SK-N-SH (cell line): Measurements from ENCODE around the gene AGXT. TPM values are rescaled to one million over a fixed set of nuclear protein-coding genes. Genes with fewer than 3 reads are reported as not detected.
A peak's percentile ranks its signal among the peaks of the same experiment; 100 is the strongest.

ENCODE experiments used
- CTCF ChIA-PET: fragments of 300-600, 350-600 bp; formaldehyde crosslinking; extraction: SDS; loops from one replicate; lab custom pipeline; 2021; lab: Yijun Ruan, JAX
- POLR2A ChIA-PET: fragments of 350-600 bp; sonication (Branson Sonifier 250); formaldehyde crosslinking; extraction: SDS; loops from one replicate; lab custom pipeline; 2020; ENCODE audit warnings: antibody characterized with exemption, inconsistent platforms; lab: Yijun Ruan, JAX
- DNase-seq: peaks from one replicate; pipeline ENCODE4 v3.0.0; 2012
- H2AFZ ChIP-seq: fragments of 200-600 bp; sonication (generic); 2 replicates; pipeline ENCODE4 v1.8.1; 2016; ENCODE audit warnings: antibody characterized with exemption, mild to moderate bottlenecking, low read depth
- H3F3A ChIP-seq: fragments of 200-600 bp; sonication (generic); replicated peaks from 2 replicates; pipeline ENCODE3; 2016; ENCODE audit warnings: antibody characterized with exemption, mild to moderate bottlenecking; ENCODE audit not compliant: insufficient read depth
- H3K27ac ChIP-seq, 2 experiments: fragments of 200-500 bp in 1 of 2; fragments of 200-600 bp in 1 of 2; sonication (Bioruptor generic) in 1 of 2; sonication (generic), shearing (Covaris generic) in 1 of 2; 2 replicates each; pipeline versions ENCODE4 v1.5.1 to v1.6.1; 2014 to 2016; ENCODE audit warnings: low read depth in 2 of 2, inconsistent platforms in 1 of 2, low read length in 1 of 2, mild to moderate bottlenecking in 1 of 2, mixed read lengths in 1 of 2
- H3K27me3 ChIP-seq: fragments of 200-600 bp; sonication (generic), shearing (Covaris generic); 2 replicates; pipeline ENCODE4 v1.6.1; 2016; ENCODE audit warnings: mixed run types; ENCODE audit not compliant: insufficient read depth
- H3K36me3 ChIP-seq, 2 experiments: fragments of 200-500 bp in 1 of 2; fragments of 200-600 bp in 1 of 2; sonication (Bioruptor generic) in 1 of 2; sonication (generic) in 1 of 2; replicated peaks in 1 of 2; 2 replicates each; pipeline versions ENCODE3 to v1.5.1; 2014 to 2016; ENCODE audit warnings: low read length in 1 of 2, mild to moderate bottlenecking in 1 of 2; ENCODE audit not compliant: insufficient read depth in 2 of 2, control insufficient read depth in 1 of 2
- H3K4me1 ChIP-seq, 2 experiments: fragments of 200-500 bp in 1 of 2; fragments of 200-600 bp in 1 of 2; sonication (Bioruptor generic) in 1 of 2; sonication (generic), shearing (Covaris generic) in 1 of 2; 2 replicates each; pipeline versions ENCODE4 v1.5.1 to v1.6.1; 2014 to 2016; ENCODE audit warnings: low read depth in 1 of 2, low read length in 1 of 2, mixed run types in 1 of 2; ENCODE audit not compliant: insufficient read depth in 2 of 2, control insufficient read depth in 1 of 2
- H3K4me2 ChIP-seq: fragments of 200-600 bp; sonication (generic), shearing (Covaris generic); 2 replicates; pipeline ENCODE4 v1.6.1; 2017; ENCODE audit warnings: mixed run types
- H3K4me3 ChIP-seq, 2 experiments: fragments of 200-500 bp in 1 of 2; fragments of 200-600 bp in 1 of 2; sonication (Bioruptor generic) in 1 of 2; sonication (generic), shearing (Covaris generic) in 1 of 2; 2 replicates each; pipeline versions ENCODE4 v1.5.1 to v1.8.1; 2014 to 2016; ENCODE audit warnings: low read depth in 2 of 2, inconsistent platforms in 1 of 2, low read length in 1 of 2, mild to moderate bottlenecking in 1 of 2, mixed read lengths in 1 of 2, moderate library complexity in 1 of 2
- H3K79me2 ChIP-seq: fragments of 200-600 bp; sonication (generic); 2 replicates; pipeline ENCODE4 v1.8.1; 2017; ENCODE audit warnings: mild to moderate bottlenecking; ENCODE audit not compliant: insufficient read depth
- H3K9ac ChIP-seq: fragments of 200-600 bp; sonication (generic); 2 replicates; pipeline ENCODE4 v1.6.1; 2017; ENCODE audit warnings: mixed run types
- H3K9me2 ChIP-seq: fragments of 200-600 bp; sonication (generic); 2 replicates; pipeline ENCODE4 v1.6.1; 2017; ENCODE audit warnings: mixed run types
- H3K9me3 ChIP-seq: fragments of 200-600 bp; sonication (generic); 2 replicates; pipeline ENCODE4 v1.6.1; 2017; ENCODE audit warnings: mixed run types, mild to moderate bottlenecking, moderate library complexity
- H4K20me1 ChIP-seq: fragments of 200-600 bp; sonication (generic); 2 replicates; pipeline ENCODE4 v1.6.1; 2017; ENCODE audit warnings: mild to moderate bottlenecking, mixed run types; ENCODE audit not compliant: insufficient read depth
- CHD2 ChIP-seq: fragments of 150-350 bp; IDR thresholded peaks from 2 replicates; pipeline ENCODE4 v1.6.1; 2018; ENCODE audit warnings: low read length; ENCODE audit not compliant: partially characterized antibody
- FOXJ3 ChIP-seq: sonication (generic); formaldehyde crosslinking; IDR thresholded peaks from 2 replicates; pipeline ENCODE4 v1.5.1; 2020; ENCODE audit warnings: mild to moderate bottlenecking, missing genetic modification reagents
- MXI1 ChIP-seq: IDR thresholded peaks from 2 replicates; pipeline ENCODE4 v1.6.1; 2012; ENCODE audit warnings: mild to moderate bottlenecking, low read depth, low read length, improper control_type of control experiment
- NFIC ChIP-seq: IDR thresholded peaks from 2 replicates; pipeline ENCODE4 v1.4.0; 2012; ENCODE audit warnings: borderline replicate concordance
- PBX3 ChIP-seq: IDR thresholded peaks from 2 replicates; pipeline ENCODE4; 2012
- POLR2AphosphoS5 ChIP-seq: IDR thresholded peaks from 2 replicates; pipeline ENCODE4 v1.6.1; 2012; ENCODE audit warnings: low read depth, low read length
- SIN3A ChIP-seq: IDR thresholded peaks from 2 replicates; pipeline ENCODE4 v1.6.1; 2012; ENCODE audit warnings: low read depth, mild to moderate bottlenecking, low read length, moderate library complexity, borderline replicate concordance
- TAF1 ChIP-seq: IDR thresholded peaks from 2 replicates; pipeline ENCODE4 v1.6.1; 2012; ENCODE audit warnings: low read depth, mild to moderate bottlenecking, low read length, moderate library complexity, borderline replicate concordance
- USF2 ChIP-seq: fragments of 150-350 bp; IDR thresholded peaks from 2 replicates; pipeline ENCODE4 v1.6.1; 2017; ENCODE audit warnings: antibody characterized with exemption, low read length, low read depth, borderline replicate concordance
- YY1 ChIP-seq: IDR thresholded peaks from 2 replicates; pipeline ENCODE4 v1.4.0; 2012; ENCODE audit warnings: low read depth, mild to moderate bottlenecking
- WGBS: methylation state at CpG from one replicate; pipeline ENCODE4 v1.1.6; 2017; ENCODE audit warnings: low lambda C conversion rate; 5-methylcytosine and 5-hydroxymethylcytosine counted together
- polyA plus RNA-seq, 3 experiments: library from polyadenylated mRNA; depleted of rRNA; stranded (reverse); fragments of >200 nt; gene quantifications; 2 replicates each; pipeline ENCODE4 v1.2.3, GENCODE V29; 2012

Gene AGXT
- polyA plus RNA-seq, 1 of the 3 experiments (the other 2 are of a cell fraction): not detected

GRCh38 chr2:240917009-240917683 lies 48.5 kb downstream of the AGXT start:
- Histone ChIP-seq H3K4me3 (no peak overlapping the region; a peak in 1 of 4 replicates), H3K9ac (no peak overlapping the region), H3K4me1 (peaks cover 7 to 45% of the 10 kb centered on the region in 2 experiments; a peak in 2 of 4 replicates), H3F3A (no peaks in the 10 kb centered on the region), H2AFZ (no peak overlapping the region), H3K9me3 (no peaks in the 10 kb centered on the region), H3K27ac (peak overlapping the region in 1 of 2 experiments; percentile 17; a peak in 1 of 4 replicates), H3K4me2 (peak overlapping the region; percentile 62; the same call in 1 of the 2 replicates), H3K27me3 (no peaks in the 10 kb centered on the region), H3K36me3 (no peaks in the 10 kb centered on the region), H4K20me1 (no peaks in the 10 kb centered on the region), H3K9me2 (no peaks in the 10 kb centered on the region), H3K79me2 (no peaks in the 10 kb centered on the region)
- TF ChIP-seq FOXJ3: no peak
- no peak for TF ChIP-seq TAF1
- 93% methylated on average over 13 of the region's 20 CpGs for WGBS
- no peak for DNase-seq
- POLR2A ChIA-PET: no interaction called here
- CTCF ChIA-PET: interaction anchor here (1.2 to 3.1 kb wide), 5 partner anchors 10 to 161 kb away, joined by 4 to 15 read pairs (median 6); no protein-coding TSS in a partner anchor

- no peak overlapping the region for H2AFZ ChIP-seq
- DNase-seq: peak; percentile 73
These were observed 49.1 kb downstream of the AGXT start for GRCh38 chr2:240917684-240918257.

More at GRCh38 chr2:240917684-240918257, 49.1 kb downstream of the AGXT start:
- Histone ChIP-seq H4K20me1 (no peaks in the 10 kb centered on the region), H3K4me1 (peaks cover 7 to 49% of the 10 kb centered on the region in 2 experiments; a peak in 2 of 4 replicates), H3K36me3 (no peaks in the 10 kb centered on the region), H3K79me2 (no peaks in the 10 kb centered on the region), H3K27ac (peak overlapping the region in 1 of 2 experiments; percentile 17; a peak in 1 of 4 replicates), H3K4me3 (no peak overlapping the region), H3K4me2 (no peak overlapping the region), H3K9me3 (no peaks in the 10 kb centered on the region), H3K9me2 (no peaks in the 10 kb centered on the region), H3K27me3 (no peaks in the 10 kb centered on the region), H3F3A (no peaks in the 10 kb centered on the region), H3K9ac (no peak overlapping the region)
- ChIA-PET CTCF (interaction anchor here (0.6 to 3.1 kb wide), 5 partner anchors 10 to 77 kb away, joined by 4 to 15 read pairs (median 6); no protein-coding TSS in a partner anchor), POLR2A (no interaction called here)
- WGBS: no CpG with 5 or more reads among the region's 10 CpGs
- TF ChIP-seq CHD2 (no peak), PBX3 (no peak), SIN3A (no peak), POLR2AphosphoS5 (no peak), YY1 (no peak), NFIC (no peak), MXI1 (no peak), USF2 (no peak)
- TF ChIP-seq, all 33 proteins: peak for 0
